Measurements from ENCODE around the gene HOXB1. TPM values are rescaled to one million over a fixed set of nuclear protein-coding genes. Genes with fewer than 3 reads are reported as not detected.

The HOXB1 gene
- total and polyA plus RNA-seq, 2 experiments from 2014 or later = not detected

- Histone ChIP-seq H3K79me2 (ENCODE audit: insufficient read depth) (peaks cover 38% of the 10 kb centered on the region), H4K20me1 (ENCODE audit: insufficient read depth) (no peaks in the 10 kb centered on the region), H3K27ac (no peak overlapping the region)
Measured at GRCh38 chr17:48553190-48553547, 22.4 kb upstream of the HOXB1 start.

GRCh38 chr17:48552466-48553189, 21.8 kb upstream of the HOXB1 start:
- Histone ChIP-seq H3K4me3 (no peak overlapping the region), H3K4me2 (ENCODE audit: unreplicated experiment) (no peak overlapping the region), H4K20me1 (ENCODE audit: insufficient read depth) (no peaks in the 10 kb centered on the region), H3K27me3 (replicated peaks; ENCODE audit: insufficient read depth) (no peaks in the 10 kb centered on the region), H3K36me3 (ENCODE audit: low read depth) (no peaks in the 10 kb centered on the region; the same call in 1 of the 2 replicates), H3K4me1 (ENCODE audit: insufficient read depth) (peaks cover 32% of the 10 kb centered on the region), H2AFZ (no peak overlapping the region), H3F3A (ENCODE audit: insufficient read depth) (peaks cover 31% of the 10 kb centered on the region), H3K9ac (no peak overlapping the region), H3K9me2 (ENCODE audit: insufficient read depth) (no peaks in the 10 kb centered on the region), H3K9me3 (ENCODE audit: low read depth) (no peaks in the 10 kb centered on the region), H3K79me2 (ENCODE audit: insufficient read depth) (peaks cover 33% of the 10 kb centered on the region), H3K27ac (no peak overlapping the region)
- 65 to 74% methylated on average over 8 to 11 of the region's 11 CpGs for WGBS, 2 experiments (ENCODE audit: low coverage in 1 of 2, low lambda C conversion rate in 2 of 2, missing lambda C conversion rate in 2 of 2)
- TF ChIP-seq EZH2phosphoT487 (IDR thresholded peaks at IDR 0.05; ENCODE audit: insufficient read depth, low read depth) (no peak), EZH2 (IDR thresholded peaks at IDR 0.05; ENCODE audit: insufficient read depth, poor library complexity, severe bottlenecking) (no peak)
- no peak for DNase-seq
- in situ Hi-C loops (cut with MboI) = no loop called here

More at GRCh38 chr17:48553190-48553547, 22.4 kb upstream of the HOXB1 start:
- Histone ChIP-seq H3K9me2 (ENCODE audit: insufficient read depth) (no peaks in the 10 kb centered on the region), H3F3A (ENCODE audit: insufficient read depth) (peaks cover 27% of the 10 kb centered on the region), H3K27me3 (replicated peaks; ENCODE audit: insufficient read depth) (no peaks in the 10 kb centered on the region), H3K4me2 (ENCODE audit: unreplicated experiment) (no peak overlapping the region), H3K9me3 (ENCODE audit: low read depth) (no peaks in the 10 kb centered on the region), H3K4me3 (no peak overlapping the region), H3K4me1 (ENCODE audit: insufficient read depth) (peaks cover 27% of the 10 kb centered on the region), H2AFZ (no peak overlapping the region), H3K36me3 (ENCODE audit: low read depth) (no peaks in the 10 kb centered on the region; the same call in 1 of the 2 replicates), H3K9ac (no peak overlapping the region)
- TF ChIP-seq EZH2phosphoT487 (IDR thresholded peaks at IDR 0.05; ENCODE audit: insufficient read depth, low read depth) (no peak), EZH2 (IDR thresholded peaks at IDR 0.05; ENCODE audit: insufficient read depth, poor library complexity, severe bottlenecking) (no peak)
- in situ Hi-C loops (cut with MboI) = no loop called here
- WGBS, 2 experiments (ENCODE audit: low coverage in 1 of 2, low lambda C conversion rate in 2 of 2, missing lambda C conversion rate in 2 of 2) = 63 to 80% methylated on average over 5 of the region's 5 CpGs
- no peak for DNase-seq

GRCh38 chr17:48551596-48552465, 21.0 kb upstream of the HOXB1 start:
- no peak overlapping the region for H3K4me3 ChIP-seq
- no peaks in the 10 kb centered on the region for H3K9me3 ChIP-seq (ENCODE audit: low read depth)
- no peaks in the 10 kb centered on the region for H4K20me1 ChIP-seq (ENCODE audit: insufficient read depth)
- H3K27me3 ChIP-seq (replicated peaks; ENCODE audit: insufficient read depth) = no peaks in the 10 kb centered on the region
- WGBS, 2 experiments (ENCODE audit: low coverage in 1 of 2, low lambda C conversion rate in 2 of 2, missing lambda C conversion rate in 2 of 2) = 90 to 93% methylated on average over 36 to 43 of the region's 47 CpGs
- no peak overlapping the region for H3K27ac ChIP-seq
- in situ Hi-C loops (cut with MboI) = no loop called here
- H3K4me1 ChIP-seq (ENCODE audit: insufficient read depth) = peaks cover 34% of the 10 kb centered on the region
- no peak for DNase-seq
- H3K4me2 ChIP-seq (ENCODE audit: unreplicated experiment) = no peak overlapping the region
- peaks cover 33% of the 10 kb centered on the region for H3F3A ChIP-seq (ENCODE audit: insufficient read depth)
- H3K36me3 ChIP-seq (ENCODE audit: low read depth) = no peaks in the 10 kb centered on the region; the same call in 1 of the 2 replicates
- no peak overlapping the region for H2AFZ ChIP-seq
- no peaks in the 10 kb centered on the region for H3K9me2 ChIP-seq (ENCODE audit: insufficient read depth)
- TF ChIP-seq EZH2 (IDR thresholded peaks at IDR 0.05; ENCODE audit: insufficient read depth, poor library complexity, severe bottlenecking) (no peak), EZH2phosphoT487 (IDR thresholded peaks at IDR 0.05; ENCODE audit: insufficient read depth, low read depth) (no peak)
- H3K79me2 ChIP-seq (ENCODE audit: insufficient read depth) = peaks cover 31% of the 10 kb centered on the region
- no peak overlapping the region for H3K9ac ChIP-seq

GRCh38 chr17:48551214-48551555, 20.4 kb upstream of the HOXB1 start:
- no peak for DNase-seq
- no peaks in the 10 kb centered on the region for H3K9me2 ChIP-seq (ENCODE audit: insufficient read depth)
- H3K27ac ChIP-seq = no peak overlapping the region
- H3F3A ChIP-seq (ENCODE audit: insufficient read depth) = peaks cover 33% of the 10 kb centered on the region
- no peak overlapping the region for H3K4me3 ChIP-seq
- in situ Hi-C loops (cut with MboI) = no loop called here
- 92 to 93% methylated on average over 10 to 19 of the region's 19 CpGs for WGBS, 2 experiments (ENCODE audit: low coverage in 1 of 2, low lambda C conversion rate in 2 of 2, missing lambda C conversion rate in 2 of 2)
- TF ChIP-seq EZH2phosphoT487 (IDR thresholded peaks at IDR 0.05; ENCODE audit: insufficient read depth, low read depth) = no peak
- TF ChIP-seq EZH2 (IDR thresholded peaks at IDR 0.05; ENCODE audit: insufficient read depth, poor library complexity, severe bottlenecking) = no peak
- no peak overlapping the region for H3K9ac ChIP-seq
- H3K36me3 ChIP-seq (ENCODE audit: low read depth) = no peaks in the 10 kb centered on the region; the same call in 1 of the 2 replicates
- H3K9me3 ChIP-seq (ENCODE audit: low read depth) = no peaks in the 10 kb centered on the region
- H4K20me1 ChIP-seq (ENCODE audit: insufficient read depth) = no peaks in the 10 kb centered on the region
- H3K4me2 ChIP-seq (ENCODE audit: unreplicated experiment) = no peak overlapping the region
- peaks cover 34% of the 10 kb centered on the region for H3K4me1 ChIP-seq (ENCODE audit: insufficient read depth)
- H3K27me3 ChIP-seq (replicated peaks; ENCODE audit: insufficient read depth) = no peaks in the 10 kb centered on the region
- H2AFZ ChIP-seq = no peak overlapping the region
- peaks cover 31% of the 10 kb centered on the region for H3K79me2 ChIP-seq (ENCODE audit: insufficient read depth)
